GM18517 (cell line): ENCODE data around the gene BFSP2.
"Not testable (repeated sequence)": the region's sequence is repeated elsewhere in the genome, so short reads cannot be mapped to it uniquely, and the experiment has no call there.

Experiments
- ATAC-seq: cut with Tn5 transposase; IDR thresholded peaks from one replicate; pipeline ENCODE4 v1.9.1; 2021; ENCODE audit warnings: mild to moderate bottlenecking, moderate library complexity; ENCODE audit not compliant: unreplicated experiment

The BFSP2 gene

DNA sequence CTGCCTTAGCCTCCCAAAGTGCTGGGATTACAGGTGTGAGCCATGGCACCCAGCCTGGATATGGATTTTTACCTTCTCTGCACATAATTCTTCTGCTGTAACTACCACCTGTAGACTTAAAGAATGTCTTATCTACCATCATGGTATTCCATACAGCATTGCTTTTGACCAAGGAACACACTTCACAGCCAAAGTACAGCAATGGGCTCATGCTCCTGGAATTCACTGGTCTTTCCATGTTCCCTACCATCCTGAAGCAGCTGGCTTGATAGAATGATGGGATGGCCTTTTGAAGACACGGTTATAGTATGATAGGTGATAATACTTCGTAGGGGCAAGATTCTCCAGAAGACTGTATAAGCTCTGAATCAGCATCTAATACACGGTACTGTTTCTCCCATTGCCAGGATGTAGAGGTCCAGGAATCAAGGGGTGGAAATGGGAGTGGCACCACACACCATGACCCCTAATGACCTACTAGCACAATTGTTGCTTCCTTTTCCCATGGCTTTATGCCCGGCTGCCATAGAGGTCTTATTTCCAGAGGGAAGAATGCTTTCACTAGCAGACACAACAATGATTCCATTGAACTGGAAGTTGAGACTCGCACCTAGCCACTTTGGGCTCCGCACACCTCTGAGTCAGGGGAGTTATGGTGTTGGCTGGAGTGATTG is 112.7 kb downstream of the BFSP2 start:
- no peak for ATAC-seq

DNA sequence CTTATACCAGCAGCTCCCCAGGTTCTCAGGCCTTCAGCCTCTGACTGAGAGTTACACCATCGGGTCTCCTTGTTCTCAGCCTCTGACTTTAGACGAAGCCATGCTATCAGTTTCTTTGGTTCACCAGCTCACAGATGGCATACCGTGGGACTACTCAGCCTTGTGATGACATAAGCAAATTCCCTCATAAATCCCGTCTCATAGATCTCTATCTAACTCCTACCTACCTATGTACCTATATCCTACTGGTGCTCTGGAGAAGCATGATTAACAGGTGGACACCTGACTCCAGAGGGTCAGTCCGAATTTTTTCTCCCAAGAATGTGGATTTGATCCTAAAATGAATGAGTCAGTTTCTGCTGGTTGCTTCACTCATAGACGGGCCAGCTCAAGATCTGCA is 114.6 kb downstream of the BFSP2 start:
- no peak for ATAC-seq

DNA sequence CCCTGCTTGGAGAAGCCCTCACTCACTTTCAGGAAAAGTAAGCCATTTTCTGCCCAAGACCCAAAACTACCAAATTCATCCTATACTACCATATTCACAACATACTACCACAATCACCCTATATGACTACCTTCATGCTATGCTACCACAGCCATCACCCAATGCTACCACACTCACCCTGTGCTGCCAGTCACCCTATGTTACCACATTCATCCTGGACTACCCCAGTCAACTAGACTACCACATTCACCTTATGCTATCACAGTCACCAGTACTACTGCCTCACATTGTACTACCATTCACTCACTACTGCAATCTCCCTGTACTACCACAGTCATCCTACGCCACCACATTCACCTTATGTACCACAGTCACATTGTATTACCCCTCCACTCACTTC is 115.3 kb downstream of the BFSP2 start:
- no peak for ATAC-seq

DNA sequence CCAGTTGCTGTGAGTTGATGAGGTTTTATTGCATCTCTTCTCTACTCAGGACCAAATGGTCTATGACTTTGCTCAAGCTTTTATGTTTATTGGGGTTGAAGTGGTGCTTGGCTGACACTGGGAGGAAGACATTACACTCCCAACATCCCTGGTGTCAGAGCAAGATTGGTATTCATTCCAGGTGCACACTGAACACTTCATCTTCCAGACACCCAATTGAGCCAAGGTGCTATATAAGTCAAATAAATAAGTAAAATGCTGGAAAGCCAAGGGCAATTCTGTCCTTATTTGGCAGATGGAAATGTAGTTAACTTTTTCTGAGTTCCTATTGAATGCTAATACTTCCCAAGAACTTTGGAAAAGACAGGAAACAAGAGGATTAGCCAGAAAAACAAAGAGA is 120.4 kb downstream of the BFSP2 start:
- no peak for ATAC-seq

DNA sequence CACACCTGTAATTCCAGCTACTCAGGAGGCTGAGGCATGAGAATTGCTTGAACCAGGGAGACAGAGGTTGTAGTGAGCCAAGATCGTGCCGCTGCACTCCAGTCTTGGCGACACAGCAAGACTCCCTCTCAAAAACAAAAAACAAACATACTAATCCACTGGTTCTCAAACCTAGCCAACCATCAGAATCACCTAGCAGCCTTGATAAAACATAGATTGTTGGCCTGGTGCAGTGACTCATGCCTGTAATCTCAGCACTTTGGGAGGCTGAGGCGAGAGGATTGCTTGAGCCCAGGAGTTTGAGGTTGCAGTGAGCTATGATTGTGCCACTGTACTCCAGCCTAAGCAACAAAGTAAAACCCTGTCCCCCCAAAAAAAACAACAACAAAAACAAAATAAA is 121.1 kb downstream of the BFSP2 start:
- ATAC-seq = not testable (repeated sequence)

DNA sequence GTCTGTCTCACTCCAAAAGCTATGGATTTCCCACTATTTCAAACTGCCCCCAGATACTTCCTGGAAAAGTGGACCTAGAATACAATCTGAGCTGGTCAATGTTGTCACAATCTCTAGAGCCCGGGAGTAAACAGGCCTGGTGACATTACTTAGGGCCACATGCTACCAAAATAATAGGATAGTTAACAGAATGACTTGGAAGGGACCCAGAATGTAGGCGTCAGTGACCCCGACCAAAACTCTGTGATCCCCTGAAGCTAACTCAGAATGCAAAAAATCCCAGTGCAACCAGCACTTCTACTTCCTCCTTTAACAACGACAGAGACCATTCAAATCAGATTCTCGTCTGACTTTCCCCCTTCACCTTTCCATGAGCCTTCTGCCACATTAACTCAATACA is 122.1 kb downstream of the BFSP2 start:
- ATAC-seq = no peak

DNA sequence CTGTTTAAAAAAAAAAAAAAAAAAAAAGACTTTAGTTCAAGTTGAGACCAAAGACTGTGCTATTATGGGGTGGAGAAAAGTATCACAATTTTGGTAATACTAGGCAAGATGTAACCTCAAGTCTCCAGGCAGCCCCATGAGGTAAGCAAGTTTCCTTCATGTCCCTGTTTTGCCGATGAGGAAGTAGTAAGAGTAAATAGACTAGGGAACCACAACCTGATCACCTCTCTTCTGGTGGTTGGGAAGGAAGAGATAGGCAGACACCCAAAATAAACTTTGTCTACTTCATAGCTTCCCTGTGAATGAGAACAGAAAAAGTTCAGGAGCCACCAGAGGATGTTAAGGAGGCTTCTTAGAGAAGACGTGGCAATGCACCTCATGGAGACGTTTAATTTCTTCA is 123.9 kb downstream of the BFSP2 start:
- ATAC-seq = not testable (repeated sequence)
